ENCODE measurements around the gene RPL7A. TPM values are rescaled to one million over a fixed set of nuclear protein-coding genes. Genes with fewer than 3 reads are reported as not detected.
A peak's percentile ranks its signal among the peaks of the same experiment; 100 is the strongest.

RPL7A gene
- total RNA-seq, 4 donors from 2014 or later, result 1,745 to 3,005 (median 2,502) TPM

DNA sequence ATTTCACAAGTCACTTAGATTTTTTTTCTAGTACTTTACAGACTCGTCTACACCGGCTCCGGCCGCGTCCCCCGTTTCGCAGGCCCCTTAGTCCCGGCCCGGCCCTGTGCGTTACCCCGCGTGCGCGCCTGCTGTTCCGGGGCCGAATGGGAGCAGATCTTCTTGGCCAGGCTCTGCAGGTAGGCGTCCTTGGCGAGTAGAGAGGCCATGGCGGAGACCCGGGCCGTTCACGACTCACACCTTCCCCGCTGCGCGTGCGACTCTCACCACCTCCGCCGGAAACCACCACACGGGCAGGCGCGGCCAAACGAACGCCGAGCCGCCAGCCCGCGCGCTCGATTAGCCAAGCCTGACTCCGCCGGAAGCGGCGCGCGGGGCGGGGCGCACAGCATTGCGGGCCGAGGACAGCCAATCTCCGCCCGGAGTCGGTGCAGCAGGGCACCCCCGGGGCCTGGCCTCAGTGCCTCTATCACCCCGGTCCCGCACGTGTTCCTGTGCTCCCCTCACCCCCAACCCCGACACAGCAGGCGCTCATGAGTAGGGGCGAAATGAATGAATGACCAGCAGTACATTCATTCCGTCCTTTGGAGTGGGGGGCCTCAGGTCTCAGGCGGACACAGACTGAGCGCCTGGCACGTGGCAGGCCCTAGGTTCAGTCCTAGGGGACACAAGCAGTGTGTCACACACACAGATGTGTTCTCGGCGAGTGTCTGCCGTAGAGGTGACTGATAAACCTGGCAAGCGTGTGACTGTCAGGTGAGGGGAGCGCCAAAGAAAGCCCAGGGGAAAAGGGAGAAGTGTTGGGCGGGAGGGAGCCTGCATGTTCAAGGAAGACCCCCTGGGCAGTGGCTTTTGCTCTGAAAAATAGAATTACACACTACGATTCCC lies 11.8 kb upstream of the RPL7A start, which contains the start of gene SURF6:
TSS of gene SURF6 (minus strand) at position 265 of the 888 bp plus-strand sequence. CDS start at position 209, 56 bp downstream.
- H3K4me3 ChIP-seq, result peak within 1 kb of the TSS; percentile 89 to 93
- peak within 1 kb of the TSS; percentile 60 to 69 for H3K27ac ChIP-seq
- DNase-seq, result peak; percentile 78 to 86
- peak; percentile 48 to 51 for TF ChIP-seq POLR2A (IDR thresholded peaks at IDR 0.05)
- TF ChIP-seq, protein P1, sequence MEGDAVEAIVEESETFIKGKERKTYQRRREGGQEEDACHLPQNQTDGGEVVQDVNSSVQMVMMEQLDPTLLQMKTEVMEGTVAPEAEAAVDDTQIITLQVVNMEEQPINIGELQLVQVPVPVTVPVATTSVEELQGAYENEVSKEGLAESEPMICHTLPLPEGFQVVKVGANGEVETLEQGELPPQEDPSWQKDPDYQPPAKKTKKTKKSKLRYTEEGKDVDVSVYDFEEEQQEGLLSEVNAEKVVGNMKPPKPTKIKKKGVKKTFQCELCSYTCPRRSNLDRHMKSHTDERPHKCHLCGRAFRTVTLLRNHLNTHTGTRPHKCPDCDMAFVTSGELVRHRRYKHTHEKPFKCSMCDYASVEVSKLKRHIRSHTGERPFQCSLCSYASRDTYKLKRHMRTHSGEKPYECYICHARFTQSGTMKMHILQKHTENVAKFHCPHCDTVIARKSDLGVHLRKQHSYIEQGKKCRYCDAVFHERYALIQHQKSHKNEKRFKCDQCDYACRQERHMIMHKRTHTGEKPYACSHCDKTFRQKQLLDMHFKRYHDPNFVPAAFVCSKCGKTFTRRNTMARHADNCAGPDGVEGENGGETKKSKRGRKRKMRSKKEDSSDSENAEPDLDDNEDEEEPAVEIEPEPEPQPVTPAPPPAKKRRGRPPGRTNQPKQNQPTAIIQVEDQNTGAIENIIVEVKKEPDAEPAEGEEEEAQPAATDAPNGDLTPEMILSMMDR (IDR thresholded peaks at IDR 0.05), result peak in 2 of 4 experiments; percentile 19 to 53
- H3K27me3 ChIP-seq, result no peaks in the 10 kb centered on the region
- H3K36me3 ChIP-seq, result no peaks in the 10 kb centered on the region
- intact Hi-C loops (cut with DNase I; ENCODE audit: low total_unique reads), result no loop called here
- H3K4me1 ChIP-seq, result peaks cover 7 to 16% of the 10 kb centered on the region in 2 donors
- no peaks in the 10 kb centered on the region for H3K9me3 ChIP-seq

DNA sequence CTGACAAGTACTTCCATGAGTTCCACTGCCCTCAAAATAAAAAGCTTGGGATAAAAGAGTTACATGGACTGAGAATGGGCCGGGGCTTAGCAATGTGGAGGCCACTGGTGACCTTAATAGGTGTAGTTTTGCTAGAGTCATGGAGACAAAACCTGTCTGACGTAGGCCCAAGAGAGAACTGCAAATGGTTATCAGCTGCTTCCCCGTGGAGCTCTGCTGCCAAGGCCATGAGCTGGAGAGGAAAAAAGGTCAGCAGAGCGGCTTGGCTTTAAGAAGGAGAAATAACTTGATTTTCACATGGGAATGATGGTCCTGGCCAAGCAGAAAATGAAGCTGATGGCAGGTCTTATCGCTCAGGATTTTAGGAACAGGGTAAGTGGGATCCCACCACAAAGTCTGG lies 8.4 kb upstream of the RPL7A start:
- Histone ChIP-seq H3K27me3 (no peaks in the 10 kb centered on the region), H3K36me3 (no peaks in the 10 kb centered on the region), H3K4me1 (peaks cover 3 to 12% of the 10 kb centered on the region in 2 donors), H3K9me3 (no peaks in the 10 kb centered on the region), H3K4me3 (no peak overlapping the region), H3K27ac (no peak overlapping the region)
- TF ChIP-seq POLR2A (IDR thresholded peaks at IDR 0.05), result no peak
- TF ChIP-seq, protein P1 (IDR thresholded peaks at IDR 0.05), result no peak
- DNase-seq, result no peak
- intact Hi-C loops (cut with DNase I; ENCODE audit: low total_unique reads), result no loop called here

DNA sequence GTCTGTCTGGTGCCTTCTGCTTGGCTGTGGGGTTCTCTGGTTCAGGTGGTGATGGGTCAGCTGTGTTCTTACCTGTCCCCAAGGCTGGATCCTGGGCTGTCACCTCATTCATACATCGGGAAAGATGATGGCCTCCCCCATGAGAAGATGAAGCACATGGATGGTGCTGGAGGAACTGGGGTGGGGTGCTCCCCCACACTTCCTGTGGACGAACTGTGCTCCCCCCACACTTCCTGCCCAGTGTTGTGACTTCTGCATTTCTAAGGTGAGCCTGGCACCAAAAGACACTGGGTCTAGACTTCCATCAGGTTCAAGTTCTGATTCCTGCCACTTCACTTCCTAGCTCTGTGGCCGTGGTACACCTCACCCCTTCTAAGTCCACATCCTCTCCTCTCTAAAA lies 7.8 kb upstream of the RPL7A start:
- Histone ChIP-seq H3K36me3 (no peaks in the 10 kb centered on the region), H3K4me1 (peaks cover 0 to 6% of the 10 kb centered on the region in 2 donors), H3K4me3 (no peak overlapping the region), H3K27me3 (no peaks in the 10 kb centered on the region), H3K9me3 (no peaks in the 10 kb centered on the region), H3K27ac (no peak overlapping the region)
- intact Hi-C loops (cut with DNase I; ENCODE audit: low total_unique reads), result no loop called here
- TF ChIP-seq POLR2A (IDR thresholded peaks at IDR 0.05), result no peak
- TF ChIP-seq, protein P1 (IDR thresholded peaks at IDR 0.05), result no peak
- DNase-seq, result no peak

DNA sequence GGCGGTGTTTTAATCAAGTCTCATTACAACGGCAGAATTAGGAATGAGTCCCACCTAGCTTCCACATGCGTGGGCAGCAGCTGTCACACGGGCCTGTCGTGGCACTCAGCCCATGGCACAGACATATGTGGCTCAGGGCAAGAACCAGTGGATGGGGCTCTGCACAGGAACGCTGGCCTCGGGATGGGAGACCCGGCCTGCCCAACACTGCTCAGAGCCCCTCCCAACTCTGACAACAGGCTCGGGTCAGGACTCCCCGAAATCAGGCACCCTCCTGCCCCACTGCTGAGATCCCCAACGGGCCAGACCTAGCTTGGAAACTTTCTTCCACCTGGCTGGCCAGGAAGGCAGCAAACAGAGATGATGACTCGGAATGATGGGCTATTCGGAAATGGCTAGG lies 7.1 kb upstream of the RPL7A start:
- no peaks in the 10 kb centered on the region for H3K36me3 ChIP-seq
- intact Hi-C loops (cut with DNase I; ENCODE audit: low total_unique reads), result no loop called here

More for the DNA sequence above, 7.1 kb upstream of the RPL7A start:
- no peak for DNase-seq
- no peaks in the 10 kb centered on the region for H3K9me3 ChIP-seq
- H3K27me3 ChIP-seq, result no peaks in the 10 kb centered on the region
- H3K27ac ChIP-seq, result no peak overlapping the region
- TF ChIP-seq, protein P1 (IDR thresholded peaks at IDR 0.05), result no peak
- no peak for TF ChIP-seq POLR2A (IDR thresholded peaks at IDR 0.05)
- peaks cover 0 to 4% of the 10 kb centered on the region in 2 donors for H3K4me1 ChIP-seq
- H3K4me3 ChIP-seq, result no peak overlapping the region

Measured in uterus (tissue), 4 donors.